IPS DF 4.7 (cell line): ENCODE measurements around the gene ARHGAP23.
"Not testable (repeated sequence)": the region's sequence is repeated elsewhere in the genome, so short reads cannot be mapped to it uniquely, and the experiment has no call there.

ENCODE experiments used
- DNase-seq: peaks from one replicate; pipeline ENCODE4 v3.0.0-alpha.2; 2013; ENCODE audit warnings: low spot score; ENCODE audit errors: extremely low read depth

ARHGAP23 gene

DNA sequence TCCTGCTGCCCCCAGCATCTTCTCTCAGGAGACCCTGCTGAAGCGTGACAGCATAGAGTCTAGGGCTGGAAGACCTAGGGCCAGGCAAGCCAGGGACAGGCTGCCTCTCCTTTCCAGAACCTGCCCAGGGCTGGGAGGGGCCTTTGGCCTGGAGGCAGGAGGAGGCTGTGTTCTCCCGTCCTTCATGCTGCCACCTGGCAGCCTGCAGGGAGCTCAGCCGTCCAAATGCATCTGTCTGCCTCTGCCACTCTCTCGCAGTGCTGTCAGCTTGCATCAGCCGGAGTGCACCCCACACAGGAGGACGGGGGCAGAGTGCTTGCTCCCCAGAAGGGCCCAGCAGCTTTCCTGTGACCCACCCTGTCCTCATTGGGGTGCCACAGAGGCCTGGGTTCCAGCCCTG, 31.3 kb downstream of the ARHGAP23 start:
- no peak for DNase-seq

DNA sequence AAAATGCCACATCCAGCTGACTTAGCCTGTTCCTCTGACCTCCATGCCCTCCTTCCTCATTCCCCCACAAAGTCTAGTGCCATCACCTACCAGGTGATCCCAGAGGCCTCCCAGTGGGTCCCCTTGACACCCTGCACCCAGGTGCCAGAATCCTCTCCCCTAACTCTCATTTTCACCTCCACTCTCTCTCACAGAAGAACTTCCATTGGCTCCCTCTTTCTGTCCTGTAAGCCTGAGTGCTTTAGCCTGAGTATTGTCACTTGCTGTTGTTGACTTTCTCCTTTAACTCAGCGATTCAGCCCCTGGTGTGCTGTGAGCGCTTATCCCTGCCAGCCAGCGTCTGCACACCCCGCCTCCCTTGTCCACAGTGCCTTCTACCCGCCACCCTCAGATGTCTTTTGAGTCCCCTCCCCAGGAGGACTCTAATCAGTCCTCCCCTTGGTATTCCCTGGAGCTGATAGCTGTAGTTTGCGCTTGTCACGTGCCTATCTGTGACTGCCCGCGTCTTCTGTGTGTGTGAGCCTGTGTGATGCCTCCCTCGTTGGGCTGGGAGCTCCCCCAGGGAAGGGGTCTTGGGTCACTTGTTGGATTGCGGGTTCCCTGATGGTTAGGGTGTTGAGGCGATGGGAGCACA, 31.9 kb downstream of the ARHGAP23 start:
- no peak for DNase-seq

DNA sequence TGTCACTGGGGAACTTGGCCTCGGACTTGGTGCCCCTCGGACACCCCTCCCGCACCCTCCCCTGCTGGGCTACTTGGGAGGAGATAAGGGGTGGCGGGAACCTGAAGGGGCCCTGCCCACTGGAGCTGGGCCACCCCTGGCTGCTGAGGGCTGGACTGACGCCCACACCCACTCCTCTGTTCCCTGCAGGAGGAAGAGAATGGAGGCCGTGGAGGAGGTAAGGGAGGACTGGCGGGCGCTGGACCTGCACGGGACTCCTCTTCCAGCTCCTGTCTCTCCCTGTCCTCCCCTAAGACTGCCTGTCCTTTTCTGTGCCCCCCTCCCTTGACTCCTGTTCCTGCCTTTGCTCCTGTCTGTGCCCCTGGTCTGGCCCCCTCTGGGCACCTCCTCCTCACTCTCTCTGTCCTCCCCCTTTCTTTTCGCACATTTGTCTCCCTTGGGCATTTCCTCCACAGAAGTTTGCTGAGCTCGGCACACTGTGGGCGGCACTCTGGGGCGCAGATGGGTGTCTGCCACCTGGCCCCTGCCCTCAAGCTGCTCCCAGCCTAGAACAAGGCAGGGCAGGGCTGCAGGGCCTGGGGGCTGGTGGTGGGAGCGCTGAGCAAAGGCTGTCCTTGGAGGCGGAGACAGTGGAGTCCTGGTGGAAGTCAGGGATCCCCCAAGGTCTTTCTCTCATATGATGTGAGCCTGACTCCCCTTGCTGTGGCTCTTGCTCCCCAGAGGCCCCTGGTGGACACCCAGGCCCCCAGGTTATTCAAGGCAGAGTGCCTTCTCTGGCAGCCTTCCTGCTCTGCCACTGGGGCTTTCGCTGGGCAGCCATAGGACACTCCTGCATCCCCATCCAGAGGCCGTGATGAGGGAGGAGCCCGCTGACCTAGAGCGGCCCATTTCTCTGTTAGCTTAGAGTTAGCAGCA, 32.7 kb downstream of the ARHGAP23 start:
- no peak for DNase-seq

DNA sequence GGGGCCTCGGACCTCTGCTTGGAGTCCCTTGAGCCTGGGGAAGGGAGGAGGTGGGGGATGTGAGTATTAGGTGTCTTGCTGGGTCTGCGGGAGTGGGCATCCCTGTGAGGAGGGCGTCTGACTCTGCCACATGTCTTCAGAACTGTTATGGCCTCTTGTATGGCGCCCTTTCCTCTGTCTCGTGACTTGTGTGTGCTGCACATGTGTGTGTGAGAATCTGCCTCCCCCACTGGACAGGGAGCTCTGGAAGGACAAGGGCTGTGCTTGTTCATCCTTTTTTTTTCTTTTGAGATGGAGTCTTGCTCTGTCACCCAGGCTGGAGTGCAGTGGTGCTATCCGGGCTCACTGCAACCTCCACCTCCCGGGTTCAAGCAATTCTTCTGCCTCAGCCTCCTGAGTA, 33.4 kb downstream of the ARHGAP23 start:
- no peak for DNase-seq

DNA sequence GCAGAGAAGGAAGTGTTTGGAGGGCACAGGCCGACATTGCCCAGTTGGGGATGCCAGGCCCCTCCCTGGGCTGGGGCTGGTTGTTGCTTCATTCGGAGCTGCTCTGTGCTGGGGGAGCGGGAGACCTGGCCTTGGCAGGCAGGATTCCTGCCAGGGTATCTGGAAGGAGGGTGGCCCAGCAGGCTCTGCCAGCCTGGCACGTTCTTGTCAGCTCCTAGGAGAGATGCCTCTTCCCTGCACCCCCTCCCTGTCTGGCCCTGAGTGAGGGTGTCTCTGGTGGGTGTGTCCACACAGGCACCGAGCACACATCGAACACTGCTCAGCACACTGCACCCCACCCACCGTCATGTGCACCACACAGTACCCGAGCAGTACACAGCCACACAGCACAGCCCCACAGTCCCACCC, 35.2 kb downstream of the ARHGAP23 start:
- no peak for DNase-seq

DNA sequence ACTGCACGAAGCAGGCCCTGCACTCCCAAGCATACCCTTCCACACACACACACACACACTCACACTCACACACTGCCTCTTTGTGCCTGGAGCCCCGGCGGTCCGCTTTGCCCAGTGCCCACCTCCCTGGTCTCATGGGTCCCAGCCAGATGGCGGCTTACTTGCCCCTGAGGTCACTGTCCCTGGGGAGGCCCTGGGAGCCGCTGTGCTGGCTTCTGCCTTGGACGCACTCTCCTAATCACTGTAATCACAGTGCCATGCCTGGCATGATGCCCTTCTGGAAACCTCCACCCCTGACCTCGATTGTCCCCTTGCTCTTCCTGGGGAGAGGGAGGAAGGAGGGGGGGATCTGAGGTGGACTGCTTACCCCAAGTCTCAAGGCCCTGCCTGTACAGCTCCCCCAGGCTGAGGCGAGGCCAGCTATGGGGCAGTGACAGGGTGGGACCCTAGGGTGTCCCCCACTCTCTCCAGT, 36.0 kb downstream of the ARHGAP23 start:
- DNase-seq, result no peak

DNA sequence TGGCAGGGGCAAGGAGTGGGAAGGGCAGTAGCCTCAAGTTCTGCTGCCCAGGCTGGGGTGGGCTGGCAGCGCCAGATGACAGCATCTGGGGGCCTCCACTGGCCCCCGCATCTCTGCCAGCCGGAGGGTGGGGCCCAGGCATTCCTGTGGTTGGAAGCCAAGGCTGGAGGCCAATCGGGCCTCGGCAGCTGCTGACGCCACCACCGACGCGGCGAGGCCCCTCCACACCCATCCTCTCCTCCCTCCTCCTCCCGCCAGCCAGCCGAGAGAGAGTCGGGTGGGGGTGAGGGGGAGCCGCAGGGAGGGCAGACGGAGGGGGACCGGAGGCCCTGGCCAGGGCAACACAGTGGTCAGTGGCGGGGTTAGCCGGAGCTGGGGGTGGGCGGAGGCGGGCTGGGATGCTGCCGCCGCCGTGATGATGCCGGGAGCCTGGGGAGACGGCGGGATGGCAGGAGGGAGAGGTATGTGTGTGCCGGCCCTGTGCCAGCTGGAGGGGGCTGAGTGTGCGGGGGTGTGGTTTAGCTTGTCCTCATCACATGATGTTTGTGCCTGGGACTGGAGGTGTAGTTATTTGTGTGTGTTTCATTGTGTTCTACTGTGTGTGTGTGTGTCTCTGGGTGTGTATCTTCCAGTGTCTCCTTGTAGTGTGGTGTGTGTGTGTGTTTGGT, 36.6 kb downstream of the ARHGAP23 start:
- DNase-seq, result no peak

DNA sequence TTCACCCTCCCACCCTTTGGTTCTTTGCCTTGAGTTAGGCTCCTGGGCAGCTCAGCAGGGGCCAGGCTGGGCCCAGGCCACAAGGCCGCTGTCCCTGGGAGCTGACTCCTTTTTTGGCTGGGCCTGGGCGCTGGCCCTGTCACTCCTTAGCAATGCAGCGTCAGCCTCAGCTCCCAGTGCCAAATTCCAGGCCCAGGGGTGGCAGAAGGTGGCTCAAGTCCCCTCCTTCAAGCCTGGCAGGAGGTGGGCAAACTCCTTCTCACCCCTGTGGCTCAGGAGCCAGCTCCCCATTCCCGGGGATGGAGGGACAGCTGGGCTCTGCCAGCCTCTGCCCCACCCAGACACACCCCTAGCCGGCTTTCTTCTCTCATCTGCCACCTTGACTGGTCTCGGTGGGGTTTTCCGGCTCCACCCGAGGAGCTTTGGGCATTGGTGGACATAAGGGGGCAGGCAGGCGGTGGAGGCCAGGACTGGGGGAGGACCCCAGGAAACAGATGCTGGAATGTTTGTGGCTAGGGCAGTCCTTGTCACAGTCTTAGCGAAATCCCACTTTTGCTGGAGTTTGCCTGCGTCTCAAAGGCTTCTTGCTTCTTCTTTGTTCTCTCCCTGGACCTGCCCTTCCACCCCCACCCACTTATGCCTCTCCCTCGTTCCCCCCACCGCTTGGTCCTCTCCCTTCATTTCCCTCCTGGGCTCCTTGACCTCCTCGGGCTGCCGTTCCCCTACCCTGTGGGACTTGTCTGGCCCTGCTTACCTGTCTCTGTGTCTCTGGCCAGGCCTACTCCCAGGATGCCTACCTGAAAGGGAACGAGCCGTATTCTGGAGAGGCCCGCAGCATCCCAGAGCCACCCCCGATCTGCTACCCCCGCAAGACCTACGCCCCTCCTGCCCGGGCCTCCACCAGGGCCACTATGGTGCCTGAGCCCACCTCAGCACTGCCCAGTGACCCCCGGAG, 37.4 kb downstream of the ARHGAP23 start:
- no peak for DNase-seq

DNA sequence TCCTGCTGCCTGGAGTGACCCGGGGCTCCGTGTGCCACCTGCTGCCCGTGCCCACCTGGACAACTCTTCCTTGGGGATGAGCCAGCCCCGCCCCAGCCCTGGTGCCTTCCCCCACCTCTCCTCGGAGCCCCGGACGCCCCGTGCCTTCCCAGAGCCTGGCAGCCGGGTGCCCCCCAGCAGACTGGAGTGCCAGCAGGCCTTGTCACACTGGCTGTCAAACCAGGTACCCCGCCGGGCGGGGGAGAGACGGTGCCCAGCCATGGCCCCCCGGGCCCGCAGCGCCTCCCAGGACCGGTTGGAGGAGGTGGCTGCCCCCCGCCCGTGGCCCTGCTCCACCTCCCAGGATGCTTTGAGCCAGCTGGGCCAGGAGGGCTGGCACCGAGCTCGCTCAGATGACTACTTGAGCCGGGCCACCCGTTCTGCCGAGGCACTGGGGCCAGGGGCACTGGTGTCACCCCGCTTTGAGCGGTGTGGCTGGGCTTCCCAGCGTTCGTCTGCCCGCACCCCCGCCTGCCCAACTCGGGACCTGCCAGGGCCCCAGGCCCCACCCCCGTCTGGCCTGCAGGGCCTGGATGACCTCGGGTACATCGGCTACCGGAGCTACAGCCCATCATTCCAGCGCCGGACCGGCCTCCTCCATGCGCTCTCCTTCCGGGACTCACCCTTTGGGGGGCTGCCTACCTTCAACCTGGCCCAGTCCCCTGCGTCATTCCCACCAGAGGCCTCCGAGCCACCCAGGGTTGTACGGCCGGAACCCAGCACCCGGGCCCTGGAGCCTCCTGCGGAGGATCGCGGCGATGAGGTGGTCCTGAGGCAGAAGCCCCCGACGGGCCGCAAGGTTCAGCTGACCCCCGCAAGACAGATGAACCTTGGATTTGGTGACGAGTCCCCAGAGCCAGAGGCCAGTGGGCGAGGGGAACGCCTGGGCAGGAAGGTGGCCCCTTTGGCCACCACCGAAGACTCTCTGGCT, 38.4 kb downstream of the ARHGAP23 start:
- DNase-seq, result no peak

DNA sequence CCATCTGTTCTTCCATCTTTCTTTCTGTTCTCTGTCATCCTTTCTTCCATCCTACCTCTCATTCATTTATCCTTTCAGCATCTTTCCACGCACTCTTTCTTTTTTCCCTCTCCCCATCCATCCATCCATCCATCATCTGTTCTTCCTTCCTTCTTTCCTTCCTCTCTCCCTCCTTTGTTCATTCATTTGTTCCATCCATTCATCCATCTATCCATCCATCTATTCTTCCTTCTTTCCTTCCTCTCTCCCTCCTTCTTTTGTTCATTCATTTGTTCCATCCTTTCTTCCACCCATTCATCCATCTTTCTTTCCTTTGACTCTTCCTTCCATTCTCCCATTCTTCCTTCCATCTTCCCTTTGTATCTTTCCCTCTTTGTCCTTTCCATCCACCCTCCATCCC, 39.2 kb downstream of the ARHGAP23 start:
- DNase-seq, result no peak

DNA sequence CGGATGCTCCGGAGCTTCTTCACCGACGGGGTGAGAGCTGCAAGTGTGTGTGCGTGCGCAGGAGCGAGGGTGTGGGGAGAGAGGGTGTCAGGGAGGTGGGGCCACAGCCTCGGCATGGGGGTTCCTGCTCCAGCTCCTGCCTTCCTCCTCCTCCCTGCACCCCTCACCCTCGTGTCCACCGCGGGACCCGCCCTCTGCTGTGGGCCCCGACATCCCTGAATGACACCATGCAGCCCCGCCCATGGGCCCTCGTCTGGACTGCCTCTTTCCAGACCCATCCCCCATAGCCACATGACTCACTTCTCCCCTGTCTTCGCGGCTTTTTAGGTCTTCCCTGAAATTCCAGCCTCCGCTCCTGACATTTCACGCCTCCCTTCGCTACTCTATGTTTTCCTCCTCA, 41.6 kb downstream of the ARHGAP23 start:
- no peak for DNase-seq

DNA sequence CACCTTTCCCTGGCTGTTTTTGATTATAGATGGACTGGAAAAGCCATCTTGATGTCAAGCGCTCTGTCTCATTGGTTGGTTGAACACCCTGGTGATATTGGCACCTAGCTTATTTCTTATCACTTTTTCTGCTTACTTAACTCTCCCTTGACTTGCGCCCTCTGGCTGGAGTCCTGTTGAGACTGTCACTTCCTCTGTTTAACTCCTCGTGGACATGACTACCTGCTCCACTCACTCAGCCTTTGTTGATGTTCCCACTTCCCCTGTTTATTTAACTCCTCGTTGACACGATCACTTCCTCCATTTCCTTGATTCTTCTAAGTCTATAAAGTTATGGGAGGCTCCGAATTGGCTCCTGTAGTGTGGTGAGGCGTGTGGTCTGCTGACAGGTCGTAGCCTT, 43.0 kb downstream of the ARHGAP23 start:
- DNase-seq, result not testable (repeated sequence)

DNA sequence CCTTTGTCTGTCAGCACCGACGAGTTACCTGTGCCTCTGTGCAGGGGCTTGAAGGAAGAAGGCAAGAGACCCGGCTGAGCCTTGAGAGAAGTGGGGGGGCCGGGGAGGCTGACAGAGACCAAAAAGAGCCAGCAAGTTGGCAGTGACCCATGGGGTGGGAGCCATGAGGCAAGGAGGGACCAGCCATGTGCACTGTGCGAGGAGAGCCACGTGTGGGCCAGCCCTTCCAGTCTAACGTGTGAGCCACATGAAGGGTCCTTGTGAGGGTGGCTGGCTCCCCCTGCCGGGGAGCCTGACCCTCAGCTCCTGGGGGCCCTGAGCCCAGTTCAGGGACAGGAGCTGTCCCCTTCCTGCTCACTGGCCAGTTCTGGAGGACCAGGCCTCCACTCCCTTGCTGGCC, 46.4 kb downstream of the ARHGAP23 start:
- DNase-seq, result not testable (repeated sequence)

DNA sequence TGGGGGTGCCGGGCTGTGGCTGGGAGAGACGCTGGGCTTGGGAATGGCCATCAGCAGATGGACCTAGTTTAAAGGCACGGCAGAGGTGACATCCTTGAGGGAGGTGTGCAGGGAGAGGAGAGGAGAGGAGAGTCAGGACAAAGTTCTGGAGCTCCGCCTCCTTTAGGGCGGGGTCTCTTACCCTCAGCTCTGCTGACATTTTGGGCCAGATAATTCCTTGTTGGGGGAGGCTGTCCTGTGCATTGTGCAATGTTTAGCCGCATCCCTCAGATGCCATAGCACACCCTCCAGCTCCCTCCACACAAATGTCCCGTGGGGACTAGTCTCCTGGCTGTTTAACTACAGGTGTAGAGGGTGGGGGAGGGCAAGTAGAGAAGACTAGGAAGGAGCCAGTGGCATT, 48.3 kb downstream of the ARHGAP23 start:
- no peak for DNase-seq

DNA sequence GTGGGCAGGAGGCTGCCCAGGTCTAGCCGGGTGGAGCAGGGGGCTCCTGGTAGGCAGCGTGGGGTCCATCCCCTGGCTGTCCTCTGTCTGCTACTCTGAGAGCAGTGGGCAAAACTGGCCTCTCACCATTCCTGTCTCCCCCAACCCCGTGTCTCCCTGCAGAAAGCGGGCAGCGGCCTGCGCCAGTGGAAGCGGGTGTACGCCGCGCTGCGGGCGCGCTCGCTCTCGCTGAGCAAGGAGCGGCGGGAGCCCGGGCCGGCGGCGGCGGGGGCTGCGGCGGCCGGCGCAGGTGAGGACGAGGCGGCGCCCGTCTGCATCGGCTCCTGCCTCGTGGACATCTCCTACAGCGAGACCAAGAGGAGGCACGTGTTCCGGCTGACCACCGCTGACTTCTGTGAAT, 49.2 kb downstream of the ARHGAP23 start:
- not testable (repeated sequence) for DNase-seq

DNA sequence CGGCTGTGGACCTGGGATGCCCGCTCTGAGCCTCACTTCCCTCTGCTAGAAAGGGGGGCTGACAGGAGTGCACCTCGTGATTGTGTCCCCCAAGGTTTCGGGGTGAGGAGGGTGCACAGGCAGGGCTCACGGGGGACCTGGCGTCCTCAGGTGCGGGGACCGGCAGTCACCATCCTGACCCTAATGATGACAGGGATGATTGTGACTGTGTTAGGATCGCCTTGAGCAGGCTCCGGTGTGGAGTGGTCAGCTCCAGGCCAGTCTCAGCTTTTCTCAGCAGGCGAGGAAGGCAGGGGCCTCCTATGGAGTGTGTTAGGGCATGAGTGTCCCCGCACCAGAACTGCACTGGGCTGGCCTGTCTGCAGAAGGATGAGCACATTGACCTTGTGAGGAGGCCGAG, 49.7 kb downstream of the ARHGAP23 start:
- DNase-seq, result not testable (repeated sequence)

DNA sequence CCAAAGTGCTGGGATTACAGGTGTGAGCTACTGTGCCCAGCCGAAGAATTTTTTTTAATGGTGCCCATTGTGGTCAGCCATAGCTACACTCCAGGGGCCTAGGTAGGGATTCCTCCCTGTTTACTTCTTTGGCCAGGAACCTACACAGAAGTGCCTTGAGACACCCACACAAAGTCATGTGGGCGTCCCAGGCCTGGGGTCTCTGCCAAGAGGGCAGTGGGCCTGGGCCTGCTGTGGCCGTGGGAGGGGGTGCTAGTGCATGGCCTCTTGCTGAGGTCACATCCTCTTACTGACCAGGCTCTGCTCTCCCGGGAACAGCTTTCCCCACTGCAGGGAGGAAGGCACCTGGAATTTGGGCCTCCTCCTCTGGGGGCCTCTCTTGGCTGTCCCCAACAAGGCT, 50.4 kb downstream of the ARHGAP23 start:
- not testable (repeated sequence) for DNase-seq

DNA sequence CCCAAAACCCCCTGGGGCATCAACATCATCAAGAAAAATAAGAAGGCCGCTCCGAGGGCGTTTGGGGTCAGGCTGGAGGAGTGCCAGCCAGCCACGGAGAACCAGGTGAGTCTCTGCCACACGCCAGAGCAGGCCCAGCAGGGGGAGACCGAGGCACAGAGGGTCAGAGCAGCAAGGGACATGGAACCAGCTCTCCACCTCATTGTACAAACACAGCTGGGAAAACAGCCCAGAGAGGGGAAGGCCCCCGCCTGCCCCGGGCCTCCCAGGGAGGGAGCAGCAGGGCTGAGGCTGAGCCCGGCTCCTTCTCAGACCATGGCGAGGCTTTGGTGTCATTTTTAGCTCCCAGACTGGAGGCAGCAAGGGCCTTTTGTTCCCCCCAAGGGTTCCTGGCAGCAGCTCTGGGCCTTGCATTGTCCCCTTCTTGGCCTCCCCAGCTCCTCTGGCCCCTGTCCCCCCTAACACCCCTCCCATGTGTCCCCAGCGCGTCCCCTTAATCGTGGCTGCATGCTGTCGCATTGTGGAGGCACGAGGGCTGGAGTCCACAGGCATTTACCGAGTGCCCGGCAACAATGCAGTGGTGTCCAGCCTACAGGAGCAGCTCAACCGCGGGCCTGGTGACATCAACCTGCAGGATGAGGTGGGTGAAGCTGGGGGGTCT, 53.9 kb downstream of the ARHGAP23 start:
- not testable (repeated sequence) for DNase-seq

DNA sequence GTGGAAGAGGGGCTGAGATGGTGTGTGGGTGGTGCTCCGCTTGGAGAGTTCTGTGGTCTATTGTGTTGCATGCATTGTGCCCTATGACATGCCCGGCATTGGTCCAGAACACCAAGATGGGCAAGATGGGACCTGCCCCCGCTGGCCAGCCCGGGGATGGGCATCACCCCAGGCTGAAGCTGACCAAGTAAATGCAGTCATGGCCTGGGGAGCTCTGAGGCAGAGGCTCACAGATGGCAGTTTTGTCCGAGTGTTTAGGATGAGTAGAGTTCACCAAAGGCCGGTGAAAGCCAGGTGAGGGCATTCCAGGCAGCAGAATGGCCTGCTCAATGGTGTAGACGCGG, 54.4 kb downstream of the ARHGAP23 start:
- not testable (repeated sequence) for DNase-seq
